ENCODE measurements around the gene APOA1.
A peak's percentile ranks its signal among the peaks of the same experiment; 100 is the strongest.

Gene APOA1

DNA sequence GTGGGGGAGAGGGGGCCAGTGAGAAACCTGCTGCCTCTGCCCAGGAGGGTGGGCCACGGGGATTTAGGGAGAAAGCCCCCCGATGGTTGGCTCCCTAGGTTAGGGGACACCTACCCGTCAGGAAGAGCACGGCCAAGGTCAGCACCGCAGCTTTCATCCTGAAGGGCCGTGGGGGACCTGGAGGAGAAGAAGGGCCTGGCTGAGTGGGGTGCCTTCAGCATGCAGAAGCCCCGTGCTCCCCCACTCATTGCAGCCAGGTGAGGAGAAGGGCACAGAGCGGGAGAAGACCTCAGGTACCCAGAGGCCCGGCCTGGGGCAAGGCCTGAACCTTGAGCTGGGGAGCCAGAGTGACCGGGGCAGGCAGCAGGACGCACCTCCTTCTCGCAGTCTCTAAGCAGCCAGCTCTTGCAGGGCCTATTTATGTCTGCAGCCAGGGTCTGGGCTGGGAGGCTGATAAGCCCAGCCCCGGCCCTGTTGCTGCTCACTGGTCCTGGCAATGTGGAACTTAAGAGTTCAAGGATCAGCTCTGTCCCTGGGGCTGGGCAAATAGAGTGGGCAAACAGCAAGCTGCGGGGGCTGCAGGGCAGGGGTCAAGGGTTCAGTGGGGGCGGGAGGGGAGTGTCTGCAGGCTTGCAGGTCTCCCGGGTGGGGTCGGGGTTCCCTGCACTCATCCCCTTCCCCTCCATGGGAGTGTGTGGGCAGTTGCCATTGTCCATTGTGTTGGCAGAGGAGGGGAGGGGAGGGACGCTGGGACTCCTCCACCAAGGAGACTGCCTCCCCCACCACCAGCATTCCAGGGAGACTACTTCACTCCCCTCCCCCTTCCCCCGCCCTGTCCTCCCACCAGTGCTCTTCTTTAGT is at the start of gene APOA1:
APOA1 (minus strand) TSS at position 392 of the 861 bp plus-strand sequence; CDS start at position 157, 235 bp downstream.
- peak; percentile 74 for DNase-seq (ENCODE audit: low spot score)

DNA sequence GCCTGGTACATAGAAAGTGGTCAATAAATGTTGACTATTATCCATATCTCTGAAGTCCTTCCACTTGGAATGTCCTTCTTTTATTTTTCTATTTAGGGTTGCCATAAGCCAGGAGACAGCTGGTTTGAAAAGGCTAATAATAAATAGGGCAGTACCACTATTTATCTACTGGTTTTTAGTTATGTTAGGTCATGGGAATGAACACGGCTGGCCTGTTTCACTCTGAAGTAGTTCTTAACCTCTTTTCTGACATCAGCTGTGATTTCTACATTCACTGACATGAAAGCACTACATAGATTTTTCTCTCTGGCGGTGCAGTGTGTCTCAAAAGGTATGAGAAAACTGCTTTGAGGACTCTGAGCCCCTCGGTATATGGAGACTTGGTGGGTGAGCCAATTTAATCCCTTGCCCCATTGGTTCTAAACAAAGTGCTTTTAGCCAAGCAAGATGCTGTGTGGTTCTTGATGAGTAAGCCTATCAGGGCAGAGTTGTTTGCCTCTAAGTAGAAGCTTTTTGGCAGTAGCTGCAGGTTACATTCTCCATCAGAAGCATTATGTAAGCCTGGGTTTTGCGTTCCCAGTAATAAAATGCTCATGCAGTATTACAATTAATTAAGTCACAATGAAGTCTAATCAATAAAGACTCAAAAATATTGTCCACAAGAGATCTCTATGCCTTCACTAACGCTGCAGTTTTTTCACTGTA is 48.7 kb upstream of the APOA1 start:
- no peak for DNase-seq (ENCODE audit: low spot score)

DNA sequence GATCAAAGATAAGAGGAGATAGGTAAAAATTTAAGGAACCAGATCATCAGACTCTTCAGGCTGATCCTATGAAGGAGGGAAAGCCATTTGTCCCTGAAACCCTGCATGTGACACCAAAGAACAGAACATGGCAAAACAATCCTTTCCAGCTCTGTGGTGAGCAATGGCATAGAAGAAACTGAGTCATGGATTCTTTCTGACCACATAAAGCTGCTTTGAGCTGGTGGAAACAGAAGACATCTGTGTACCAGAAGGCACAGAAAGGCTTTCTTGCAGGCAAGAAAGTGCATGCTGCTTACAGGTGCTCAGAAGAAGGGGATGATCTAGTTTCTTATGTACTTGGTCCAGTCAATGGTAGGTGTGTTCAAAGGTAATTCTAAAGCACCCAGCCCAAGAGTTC is 45.0 kb upstream of the APOA1 start:
- no peak for DNase-seq (ENCODE audit: low spot score)

DNA sequence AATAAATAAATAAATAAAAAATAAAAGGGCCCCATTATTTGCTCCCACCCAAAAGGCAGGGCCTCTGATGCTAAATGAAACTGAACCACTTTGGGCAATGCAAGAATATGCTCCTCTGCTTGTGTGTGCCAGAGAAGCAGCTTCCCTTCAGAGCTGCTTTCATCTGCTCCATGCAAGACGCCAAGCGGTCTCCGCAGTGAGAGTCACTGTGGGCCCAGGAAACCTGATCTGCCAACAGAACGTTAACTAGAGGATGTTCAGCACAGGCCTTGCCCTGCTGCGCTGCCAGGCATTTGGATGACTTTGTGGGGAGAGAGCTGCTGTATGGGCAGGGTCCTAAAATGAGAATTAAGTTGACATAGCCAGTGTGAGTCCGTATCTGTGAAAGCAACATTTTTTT is 43.7 kb upstream of the APOA1 start:
- DNase-seq (ENCODE audit: low spot score): no peak

DNA sequence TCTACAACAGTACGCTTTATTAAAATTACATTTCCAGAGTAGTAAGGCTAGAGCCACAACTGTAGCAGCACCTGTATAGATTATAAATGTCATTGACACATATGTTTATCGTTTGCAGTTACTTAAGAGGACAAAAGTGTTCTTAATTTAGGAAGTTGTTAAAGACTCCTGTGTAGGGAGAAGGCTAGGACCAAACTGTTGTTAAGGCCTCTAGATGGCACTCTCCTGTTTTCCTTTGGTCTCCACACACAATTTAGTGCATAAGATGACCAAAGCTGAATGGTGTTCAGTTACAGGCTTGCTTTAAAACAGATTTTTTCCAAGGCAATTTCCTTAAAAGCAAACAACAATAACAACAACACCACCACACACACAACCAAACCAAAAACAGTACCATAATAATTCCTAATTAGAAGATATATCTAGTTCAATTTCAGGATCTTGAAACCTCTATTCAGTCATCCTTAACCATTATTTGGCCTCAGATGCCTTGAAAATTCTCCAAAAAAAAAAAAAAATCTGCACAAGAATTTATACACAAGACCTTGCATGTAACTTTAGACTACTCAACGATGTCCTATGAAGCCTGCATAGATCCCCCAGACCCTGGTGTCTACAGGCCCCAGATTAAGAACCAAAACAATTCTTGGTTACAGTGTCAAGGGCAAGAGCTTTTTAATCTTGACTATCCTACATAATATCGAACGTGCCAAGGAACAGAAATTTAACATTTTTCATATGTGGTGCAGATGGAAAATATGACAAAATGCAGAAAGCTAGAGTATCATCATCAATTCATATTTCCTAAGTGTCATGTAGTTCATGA is 42.6 kb upstream of the APOA1 start:
- DNase-seq (ENCODE audit: low spot score): peak; percentile 56

DNA sequence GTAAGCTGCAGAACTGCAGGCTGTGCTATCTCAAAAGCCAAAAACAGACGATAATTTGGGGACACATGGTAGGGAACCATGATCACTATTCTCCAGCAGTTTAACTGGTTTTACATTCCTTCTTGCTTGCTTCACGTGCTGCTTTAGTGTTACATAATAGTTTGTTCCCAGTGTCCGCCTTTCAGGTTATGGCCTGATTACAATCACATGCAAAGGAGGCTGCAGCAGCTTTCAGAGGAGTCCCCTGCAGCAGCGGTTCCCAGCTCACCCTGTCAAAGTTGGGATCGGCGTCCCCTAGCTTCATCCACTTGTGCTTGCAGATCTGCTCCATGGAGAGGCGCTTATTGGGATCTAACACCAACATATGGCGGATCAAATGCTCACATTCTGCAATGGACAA is 39.2 kb upstream of the APOA1 start:
- DNase-seq (ENCODE audit: low spot score): no peak

DNA sequence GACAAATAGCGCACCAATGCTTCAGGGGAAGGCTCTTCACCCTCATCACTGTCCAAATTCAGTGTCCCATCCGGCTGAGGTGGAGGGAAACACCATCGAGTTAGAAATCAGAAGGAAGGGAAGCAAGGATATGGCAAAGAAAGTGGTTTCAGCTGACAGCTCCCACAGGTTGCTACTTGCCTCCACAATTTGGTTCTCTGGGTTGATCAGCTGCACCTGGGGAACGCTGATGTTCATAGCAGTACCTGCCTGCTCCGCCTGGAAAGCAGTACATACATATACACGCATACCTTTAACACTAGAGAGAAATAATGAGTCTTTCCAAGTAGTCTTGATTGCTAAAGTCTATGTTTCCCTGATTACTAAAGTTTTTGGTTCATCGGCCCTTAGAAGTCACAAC is 37.8 kb upstream of the APOA1 start:
- DNase-seq (ENCODE audit: low spot score): no peak

DNA sequence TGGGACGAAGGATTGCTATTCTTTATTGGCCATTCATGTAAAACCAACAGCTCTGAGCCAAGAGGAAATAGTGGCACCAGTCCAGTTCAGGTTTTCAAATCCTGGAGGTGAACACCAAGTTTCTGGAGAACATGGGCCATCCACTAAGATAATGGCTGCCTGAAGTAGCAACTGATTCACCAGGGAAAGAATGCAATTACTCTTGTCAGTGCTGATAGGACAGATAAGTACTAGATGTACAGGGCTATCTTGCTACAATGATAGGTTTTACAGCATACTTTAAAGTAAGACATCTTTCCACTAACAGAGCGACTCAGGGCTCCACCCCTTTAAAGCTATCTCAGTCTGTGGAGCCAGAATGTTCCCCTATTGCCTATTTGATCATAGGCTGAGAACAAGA is 36.8 kb upstream of the APOA1 start:
- DNase-seq (ENCODE audit: low spot score): no peak

DNA sequence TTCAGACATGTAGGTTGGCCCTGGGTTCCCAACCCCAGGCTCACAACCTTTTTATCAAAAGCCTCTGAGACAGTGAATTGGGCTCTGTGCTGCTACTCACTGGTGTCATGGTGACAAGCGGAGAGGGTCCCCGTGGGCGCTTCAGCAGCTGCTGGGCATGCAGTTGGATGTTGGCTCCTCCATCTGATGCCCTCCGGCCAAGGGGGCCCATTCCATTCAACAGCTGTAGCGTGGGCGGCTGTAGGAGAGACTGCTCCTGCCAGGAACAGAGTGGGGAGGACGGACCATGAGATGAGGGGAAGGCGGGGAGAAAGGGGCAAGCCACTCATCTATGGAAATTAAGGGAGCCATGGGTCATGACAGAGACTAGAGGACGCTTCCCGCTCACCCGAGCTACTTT is 36.0 kb upstream of the APOA1 start:
- no peak for DNase-seq (ENCODE audit: low spot score)

DNA sequence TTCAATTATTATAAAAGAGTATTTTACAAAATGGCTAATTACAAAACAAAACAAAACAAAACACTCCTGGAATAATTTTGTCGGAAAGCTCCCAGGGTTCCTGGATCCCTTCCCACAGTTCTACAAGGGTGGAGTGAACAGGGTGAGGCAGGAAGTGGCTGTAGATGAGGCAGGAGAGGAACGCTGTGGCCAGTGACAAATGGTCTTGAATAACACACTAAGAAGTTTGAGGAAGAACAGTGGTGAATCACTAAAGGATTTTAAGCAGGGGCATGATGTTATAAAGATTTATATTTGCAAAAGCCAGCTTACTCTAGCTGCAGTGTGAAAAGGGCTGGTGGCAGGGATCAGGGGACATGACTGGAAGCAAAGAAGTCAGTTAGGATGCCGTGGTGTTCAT is 33.8 kb upstream of the APOA1 start:
- no peak for DNase-seq (ENCODE audit: low spot score)

DNA sequence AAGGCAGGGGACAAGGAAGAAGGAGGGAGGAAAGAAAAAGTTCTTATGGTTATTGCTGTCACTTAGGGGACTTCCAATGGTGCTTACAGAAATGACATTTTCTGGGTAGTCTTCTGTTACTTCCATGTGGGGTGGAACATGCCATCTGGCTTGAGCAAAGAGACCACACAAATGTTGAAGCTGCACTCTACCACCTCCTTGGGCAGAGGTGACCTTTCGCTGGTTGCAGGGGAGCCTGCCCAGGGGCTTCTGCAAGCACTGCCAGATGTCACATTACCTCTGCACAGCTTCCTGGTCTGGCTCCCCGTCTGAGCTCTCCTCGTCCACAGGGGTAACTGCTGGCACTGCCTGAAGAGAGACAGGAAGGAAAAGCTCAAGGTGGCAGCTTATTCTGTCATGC is 32.6 kb upstream of the APOA1 start:
- DNase-seq (ENCODE audit: low spot score): no peak

DNA sequence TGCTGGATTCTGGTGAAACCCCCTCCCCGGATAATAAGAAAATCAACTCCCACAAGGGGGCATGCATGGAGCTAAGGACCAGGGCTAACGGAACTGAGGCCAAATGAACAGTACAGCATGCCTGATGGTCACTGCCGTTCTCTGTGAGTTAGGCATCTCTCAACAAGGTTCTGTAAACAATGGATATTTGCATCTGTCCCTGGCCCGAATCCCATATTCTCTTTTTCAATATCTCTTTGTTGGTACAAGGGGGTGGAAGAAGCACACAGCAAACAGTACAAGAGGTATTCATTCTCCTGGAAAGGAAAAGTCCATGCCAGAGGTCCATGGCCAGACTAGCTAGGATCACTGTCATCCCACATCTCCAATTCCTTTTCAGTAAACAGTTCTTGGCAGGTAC is 32.2 kb upstream of the APOA1 start:
- DNase-seq (ENCODE audit: low spot score): no peak

DNA sequence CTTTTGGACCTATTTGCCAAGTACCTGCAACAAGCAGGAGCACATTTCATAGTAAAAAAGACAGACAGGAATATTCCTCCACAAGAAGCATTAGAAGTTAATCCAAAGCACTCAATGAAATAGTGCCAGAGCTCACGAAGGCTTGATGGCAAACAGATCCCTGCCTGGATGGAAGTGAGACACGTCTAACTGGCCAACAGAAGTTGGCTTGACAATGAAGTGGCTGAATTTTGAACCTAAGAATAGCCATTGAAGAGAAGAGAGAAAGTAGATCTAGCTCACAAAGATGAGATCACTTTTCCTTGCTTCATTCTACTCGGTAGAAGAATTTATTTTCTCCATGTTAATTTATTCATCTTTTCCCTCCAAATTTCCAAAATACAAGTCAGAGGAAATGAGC is 30.6 kb upstream of the APOA1 start:
- DNase-seq (ENCODE audit: low spot score): no peak

DNA sequence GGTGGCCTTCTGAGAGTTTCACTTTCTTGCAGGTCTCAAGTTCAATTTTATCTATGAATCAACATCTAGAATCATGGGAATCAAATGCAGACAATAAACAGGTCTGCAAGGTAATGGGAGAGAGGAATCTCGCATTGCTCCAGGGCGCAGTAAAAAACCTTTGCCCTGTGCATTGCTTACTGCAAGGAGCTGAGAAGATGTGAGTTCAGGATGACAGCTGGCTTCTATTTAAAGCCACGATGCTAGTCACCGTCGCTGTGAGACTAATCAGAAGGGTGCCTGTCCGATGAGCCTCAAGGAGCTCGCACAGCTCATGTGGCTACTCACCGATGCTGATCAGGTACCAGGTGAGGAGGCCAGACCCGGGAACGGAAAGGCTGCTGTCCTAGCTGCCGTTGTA is 30.2 kb upstream of the APOA1 start:
- no peak for DNase-seq (ENCODE audit: low spot score)

DNA sequence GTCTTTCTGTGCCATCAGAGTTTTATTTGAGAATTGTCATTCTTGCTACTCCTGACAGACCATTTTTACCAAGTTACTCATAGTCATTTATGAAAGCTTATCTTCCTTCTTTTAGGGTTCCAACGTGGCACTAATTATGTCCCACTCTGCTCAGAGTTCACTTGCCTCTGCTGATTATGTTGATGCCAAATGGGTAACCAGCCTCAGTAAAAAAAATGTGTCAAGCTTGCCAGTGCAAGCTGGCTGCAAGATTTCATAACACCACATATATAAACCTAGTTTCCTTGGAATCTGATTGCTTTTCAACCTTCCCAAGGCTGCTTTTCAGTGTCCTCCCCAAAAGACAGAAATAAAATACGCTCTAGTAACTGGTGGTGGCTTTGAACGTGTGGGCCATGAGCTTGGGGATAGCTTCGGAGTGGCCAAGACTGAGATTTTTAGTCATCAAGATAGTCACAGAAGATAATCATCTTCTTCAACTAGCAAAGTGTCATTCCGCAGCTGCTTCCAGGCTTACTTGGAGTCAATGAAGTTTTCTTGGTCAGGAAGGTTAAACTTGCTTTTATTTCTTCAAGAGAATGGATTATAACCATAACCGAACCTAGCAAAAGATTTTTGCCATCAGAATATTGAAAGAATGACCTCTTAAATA is 29.5 kb upstream of the APOA1 start:
- DNase-seq (ENCODE audit: low spot score): no peak

DNA sequence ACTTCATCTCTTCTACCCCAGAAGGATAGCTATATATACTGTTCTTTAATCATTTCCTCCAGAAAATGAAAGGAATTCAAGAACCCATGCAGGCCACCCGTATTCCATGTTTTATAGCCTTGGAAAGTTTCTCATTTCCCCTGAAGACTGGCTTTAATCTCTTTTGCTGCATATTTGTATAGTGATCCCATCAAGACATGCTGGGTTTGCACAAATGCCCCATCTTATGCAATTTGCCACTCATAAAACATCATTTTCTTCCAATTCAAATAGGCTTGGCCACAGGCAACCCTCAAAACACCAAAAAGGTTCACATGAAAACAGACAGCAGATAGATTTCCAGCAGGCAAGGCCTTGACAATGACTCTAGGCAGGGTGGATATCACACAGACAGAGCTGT is 28.3 kb upstream of the APOA1 start:
- DNase-seq (ENCODE audit: low spot score): no peak

DNA sequence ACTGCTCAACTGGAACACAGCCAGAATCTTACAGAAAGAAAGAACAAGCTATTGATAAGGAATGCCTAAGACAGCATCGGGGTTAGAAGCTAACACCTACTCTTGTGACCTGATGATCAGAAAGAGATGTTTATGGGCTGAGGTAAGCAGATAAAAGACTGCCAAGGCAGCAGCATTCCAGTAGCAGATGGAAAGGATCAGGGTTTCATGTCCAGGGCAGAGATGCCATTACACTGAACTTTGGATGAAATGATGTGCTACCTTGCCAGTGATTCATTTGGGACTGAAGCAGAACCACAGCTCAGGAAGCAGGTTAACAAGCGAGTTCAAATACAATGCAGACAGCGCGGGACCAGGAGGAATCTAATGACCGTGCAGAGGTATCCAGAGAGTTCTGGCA is 27.1 kb upstream of the APOA1 start:
- DNase-seq (ENCODE audit: low spot score): no peak

DNA sequence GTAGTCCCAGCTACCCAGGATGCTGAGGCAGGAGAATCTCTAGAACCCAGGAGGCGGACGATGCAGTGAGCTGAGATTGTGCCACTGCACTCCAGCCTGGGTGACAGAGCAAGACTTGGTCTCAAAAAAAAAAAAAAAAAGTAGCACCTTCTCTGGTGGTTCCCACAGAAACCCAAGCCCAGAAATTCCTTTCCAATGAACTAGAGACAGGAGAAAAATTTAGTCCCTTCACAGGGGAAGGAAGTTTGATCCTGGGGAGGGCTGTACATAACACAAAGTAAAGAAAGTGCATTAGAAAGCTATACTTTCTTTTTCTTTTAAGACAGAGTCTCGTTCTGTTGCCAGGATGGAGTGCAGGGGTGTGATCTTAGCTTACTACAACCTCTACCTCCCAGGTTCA is 25.5 kb upstream of the APOA1 start:
- no peak for DNase-seq (ENCODE audit: low spot score)

DNA sequence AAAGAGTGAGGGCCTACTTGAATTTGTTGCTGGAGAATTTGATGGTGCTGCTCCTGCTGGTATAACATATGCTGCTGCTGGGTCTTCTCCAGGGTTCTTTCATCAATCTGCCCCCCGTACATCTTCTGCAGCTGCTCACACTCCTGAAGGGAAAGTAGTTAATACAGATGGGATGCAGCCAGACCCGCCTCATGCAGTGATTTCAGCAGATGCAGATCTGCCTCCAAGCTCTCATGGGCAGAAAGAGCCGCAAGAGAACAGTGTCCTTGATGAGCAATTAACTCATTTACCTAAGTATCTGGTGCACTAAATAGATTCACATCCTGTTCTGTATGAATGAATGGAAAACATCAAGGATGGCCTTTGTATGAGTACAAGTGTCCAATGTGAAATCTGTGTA is 24.8 kb upstream of the APOA1 start:
- no peak for DNase-seq (ENCODE audit: low spot score)

DNA sequence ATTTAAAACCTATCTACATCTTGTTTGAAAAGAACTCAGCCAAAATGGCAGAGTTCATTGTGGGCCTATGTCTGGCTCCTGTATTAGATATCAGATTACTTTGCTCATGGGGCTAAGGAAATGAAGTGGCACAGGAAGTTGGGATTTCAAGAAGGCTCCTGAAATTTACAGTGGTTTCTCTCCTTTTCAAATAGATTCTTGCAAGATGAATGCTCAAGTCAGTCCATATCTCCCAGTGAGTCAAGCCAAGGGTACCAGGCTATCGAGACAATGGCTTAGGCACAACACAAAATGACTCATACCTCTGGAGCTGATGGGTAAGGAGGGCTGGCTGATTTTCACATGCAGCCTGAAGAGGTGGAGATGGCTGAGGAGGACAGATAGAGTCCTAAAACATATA is 24.1 kb upstream of the APOA1 start:
- DNase-seq (ENCODE audit: low spot score): no peak

DNA sequence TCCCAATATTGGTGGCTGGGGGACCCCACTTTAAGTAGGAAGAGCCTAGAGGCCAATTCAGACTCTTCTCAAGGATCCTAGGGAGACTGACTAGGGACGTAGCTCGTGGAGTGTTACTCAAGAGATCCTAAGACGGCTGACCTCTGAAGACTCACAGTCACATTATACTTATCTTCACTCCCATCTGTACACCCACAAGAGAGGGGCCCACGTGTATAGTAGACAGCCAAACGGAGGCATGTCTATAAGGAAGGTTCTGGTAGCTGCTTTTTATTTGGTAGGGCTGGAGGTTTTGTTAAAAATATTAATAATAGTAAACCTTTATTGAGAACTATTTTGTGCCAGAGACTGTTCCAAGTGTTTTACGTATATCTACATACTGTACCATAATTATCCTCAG is 22.9 kb upstream of the APOA1 start:
- no peak for DNase-seq (ENCODE audit: low spot score)

DNA sequence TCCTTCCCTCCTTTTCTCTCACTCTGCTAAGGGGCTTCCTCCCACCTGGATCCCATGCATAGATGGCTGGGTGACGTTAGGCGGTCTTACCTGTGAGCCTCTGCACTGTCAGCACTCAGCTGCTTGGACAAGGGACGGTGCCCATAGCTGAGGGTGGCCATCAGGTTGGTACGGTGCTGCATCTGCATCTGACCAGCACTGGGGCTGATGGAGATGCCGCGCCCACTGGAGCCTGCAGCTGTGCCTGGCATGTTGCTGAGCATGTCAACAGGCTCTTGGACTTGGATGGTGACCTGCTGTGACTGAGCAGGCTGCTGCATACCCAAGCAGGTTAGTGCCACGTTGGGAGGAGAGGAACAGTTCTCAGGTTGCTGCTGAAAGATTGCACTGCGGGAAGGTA is 21.8 kb upstream of the APOA1 start:
- no peak for DNase-seq (ENCODE audit: low spot score)

Measured in HuH-7 (cell line).